Measurements from ENCODE around the gene AGBL3.

DNA sequence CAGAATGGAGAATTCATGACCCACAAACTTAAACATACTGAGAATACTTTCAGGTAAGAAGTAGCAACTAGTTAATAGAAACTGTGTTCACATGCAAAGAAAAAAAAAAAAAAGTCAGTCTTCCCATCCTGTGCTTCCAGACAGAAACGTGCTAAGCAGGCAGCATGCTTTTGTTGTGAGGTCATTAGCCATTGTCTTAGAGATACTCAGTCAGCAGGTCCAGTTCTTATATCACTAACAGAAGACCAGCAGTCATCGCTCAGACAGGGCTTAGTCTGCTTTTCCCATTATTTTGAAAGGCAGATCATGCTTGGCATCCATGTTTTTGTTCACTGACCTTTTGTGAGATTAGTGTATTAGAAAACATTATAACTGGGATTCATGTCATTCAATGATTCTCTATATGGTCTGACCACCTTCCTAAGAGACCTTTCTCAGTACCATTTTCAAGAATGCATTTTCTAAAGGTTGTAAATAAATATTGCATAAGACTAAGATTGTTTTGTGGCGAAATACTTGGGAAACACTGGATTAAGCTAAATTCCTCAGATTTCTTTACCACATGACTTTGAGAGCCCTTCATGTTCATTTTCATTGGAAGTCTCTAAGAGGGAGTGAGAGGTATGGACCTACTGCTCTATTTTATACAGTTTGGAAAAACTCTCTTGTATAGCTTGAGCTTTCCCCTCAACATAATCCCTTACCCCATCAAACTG lies 45.0 kb upstream of the AGBL3 start:
- TF ChIP-seq, protein P1, sequence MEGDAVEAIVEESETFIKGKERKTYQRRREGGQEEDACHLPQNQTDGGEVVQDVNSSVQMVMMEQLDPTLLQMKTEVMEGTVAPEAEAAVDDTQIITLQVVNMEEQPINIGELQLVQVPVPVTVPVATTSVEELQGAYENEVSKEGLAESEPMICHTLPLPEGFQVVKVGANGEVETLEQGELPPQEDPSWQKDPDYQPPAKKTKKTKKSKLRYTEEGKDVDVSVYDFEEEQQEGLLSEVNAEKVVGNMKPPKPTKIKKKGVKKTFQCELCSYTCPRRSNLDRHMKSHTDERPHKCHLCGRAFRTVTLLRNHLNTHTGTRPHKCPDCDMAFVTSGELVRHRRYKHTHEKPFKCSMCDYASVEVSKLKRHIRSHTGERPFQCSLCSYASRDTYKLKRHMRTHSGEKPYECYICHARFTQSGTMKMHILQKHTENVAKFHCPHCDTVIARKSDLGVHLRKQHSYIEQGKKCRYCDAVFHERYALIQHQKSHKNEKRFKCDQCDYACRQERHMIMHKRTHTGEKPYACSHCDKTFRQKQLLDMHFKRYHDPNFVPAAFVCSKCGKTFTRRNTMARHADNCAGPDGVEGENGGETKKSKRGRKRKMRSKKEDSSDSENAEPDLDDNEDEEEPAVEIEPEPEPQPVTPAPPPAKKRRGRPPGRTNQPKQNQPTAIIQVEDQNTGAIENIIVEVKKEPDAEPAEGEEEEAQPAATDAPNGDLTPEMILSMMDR (IDR thresholded peaks at IDR 0.05; ENCODE audit: insufficient read depth, low read depth, low read length): no peak
- TF ChIP-seq EZH2 (IDR thresholded peaks at IDR 0.05; ENCODE audit: insufficient read depth, low read length): no peak

Data from astrocyte (in vitro differentiated cells and primary cell).